GM12891 (cell line): ENCODE data around the gene MTPN.

Experiments used
- DNase-seq: peaks from one replicate; pipeline ENCODE4 v3.0.0; 2011; ENCODE audit warnings: low spot score; ENCODE audit not compliant: insufficient read length
- FAIRE-seq: peaks from 2 replicates; lab custom pipeline; 2011; peaks lifted over from hg19 to GRCh38; lab: Jason Lieb, UNC
- PAX5 ChIP-seq: IDR thresholded peaks from 2 replicates; pipeline ENCODE4 v1.6.1; 2011; ENCODE audit warnings: low read length, moderate library complexity, mild to moderate bottlenecking; ENCODE audit not compliant: insufficient read depth, severe bottlenecking
- POLR2A ChIP-seq: IDR thresholded peaks from 2 replicates; pipeline ENCODE4 v1.6.1; 2011; ENCODE audit warnings: low read depth, low read length, control low read depth
- POLR2AphosphoS5 ChIP-seq: IDR thresholded peaks from 2 replicates; pipeline ENCODE4 v1.6.1; 2011; ENCODE audit warnings: low read depth, low read length, control low read depth
- POU2F2 ChIP-seq: IDR thresholded peaks from 2 replicates; pipeline ENCODE4 v1.6.1; 2011; ENCODE audit warnings: low read depth, mild to moderate bottlenecking, control low read depth, low read length, moderate library complexity
- SPI1 ChIP-seq: IDR thresholded peaks from 2 replicates; pipeline ENCODE4 v1.6.1; 2011; ENCODE audit warnings: low read depth, low read length, control low read depth
- TAF1 ChIP-seq: IDR thresholded peaks from 2 replicates; pipeline ENCODE4 v1.6.1; 2011; ENCODE audit warnings: low read depth, low read length, control low read depth

The MTPN gene

GRCh38 chr7:135898226-135898625 is 78.9 kb downstream of the MTPN start:
- no peak for FAIRE-seq
- TF ChIP-seq SPI1 (no peak), PAX5 (no peak), POU2F2 (no peak), POLR2AphosphoS5 (no peak), TAF1 (no peak), POLR2A (no peak)

DNA sequence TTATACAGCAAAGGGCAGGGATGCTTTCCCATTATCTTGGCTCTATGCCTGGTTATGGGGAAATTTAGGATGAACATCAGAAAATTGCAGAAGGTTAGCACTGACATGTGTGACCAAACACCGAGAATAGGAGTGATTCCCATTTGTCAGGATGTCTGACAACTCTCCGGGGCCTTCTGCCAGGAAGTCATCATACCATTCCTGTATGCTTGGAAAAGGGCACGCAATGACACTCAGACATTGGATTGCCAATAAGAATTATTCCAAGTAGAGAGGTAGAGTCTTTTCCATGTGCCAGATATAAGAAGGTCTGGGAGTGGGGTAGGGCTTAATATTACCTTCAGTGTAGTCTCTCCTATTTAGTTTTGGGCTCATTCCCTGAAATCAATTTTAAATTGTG is 82.3 kb downstream of the MTPN start:
- TF ChIP-seq POLR2A = no peak
- TF ChIP-seq POLR2AphosphoS5 = no peak
- no peak for TF ChIP-seq SPI1
- TF ChIP-seq PAX5 = no peak
- no peak for TF ChIP-seq TAF1
- no peak for TF ChIP-seq POU2F2
- FAIRE-seq = no peak
- no peak for DNase-seq

More at GRCh38 chr7:135898226-135898625, 78.9 kb downstream of the MTPN start:
- DNase-seq = no peak

DNA sequence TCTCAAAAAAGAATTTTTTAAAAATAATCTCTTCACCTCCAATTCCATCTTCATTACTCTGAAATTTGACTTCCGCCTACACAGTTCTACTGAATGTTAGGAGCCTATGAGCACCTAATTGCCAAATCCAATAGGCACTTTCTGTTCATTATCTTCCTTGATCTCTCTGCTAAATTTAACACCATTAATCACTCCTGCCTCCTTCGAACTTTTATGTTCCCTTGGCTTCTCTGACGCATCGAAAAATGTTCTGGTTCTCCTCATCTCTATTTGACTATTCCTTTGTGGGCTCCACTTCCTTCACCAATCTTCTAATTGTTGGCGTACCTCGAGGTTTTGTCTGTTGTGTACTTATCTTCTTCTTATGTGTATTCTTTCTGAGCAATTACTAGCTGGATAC is 87.3 kb downstream of the MTPN start:
- DNase-seq (no peak), FAIRE-seq (no peak)
- TF ChIP-seq POLR2AphosphoS5 (no peak), POU2F2 (no peak), SPI1 (no peak), POLR2A (no peak), PAX5 (no peak), TAF1 (no peak)

- FAIRE-seq = no peak
- no peak for TF ChIP-seq POLR2AphosphoS5
- TF ChIP-seq POLR2A = no peak
- no peak for TF ChIP-seq PAX5
- TF ChIP-seq POU2F2 = no peak
- TF ChIP-seq TAF1 = no peak
- TF ChIP-seq SPI1 = no peak
These were observed 88.4 kb downstream of the MTPN start for GRCh38 chr7:135888740-135889139.

DNA sequence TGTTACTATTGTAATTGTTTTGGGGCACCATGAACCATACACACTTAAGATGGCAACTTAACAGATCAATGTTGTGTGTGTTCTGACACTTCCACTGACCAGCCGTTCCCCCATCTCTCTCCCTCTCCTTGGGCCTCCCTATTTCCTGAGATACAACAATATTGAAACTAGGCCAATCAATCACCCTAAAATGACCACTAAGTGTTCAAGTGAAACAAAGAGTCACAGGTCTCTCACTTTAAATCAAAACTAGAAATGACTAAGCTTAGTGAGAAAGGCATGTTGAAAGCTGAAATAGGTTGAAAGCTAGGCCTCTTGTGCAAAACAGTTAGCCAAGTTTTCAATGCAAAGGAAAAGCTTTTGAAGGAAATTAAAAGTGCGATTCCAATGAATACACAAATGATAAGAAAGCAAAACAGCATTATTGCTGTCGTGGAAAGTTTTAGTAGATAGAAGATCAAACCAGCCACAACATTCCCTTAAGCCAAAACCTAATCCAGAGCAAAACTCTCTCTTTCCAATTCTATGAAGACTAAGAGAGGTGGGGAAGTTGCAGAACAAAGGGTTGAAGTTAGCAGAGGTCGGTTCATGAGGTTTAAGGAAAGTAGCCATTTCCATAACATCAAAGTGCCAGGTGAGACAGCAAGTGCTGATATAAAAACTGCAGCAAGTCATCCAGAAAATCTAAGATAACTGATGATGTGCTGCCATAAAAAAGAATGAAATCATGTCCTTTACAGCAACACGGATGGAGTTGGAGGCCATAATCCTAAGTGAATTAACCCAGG is 90.6 kb downstream of the MTPN start:
- FAIRE-seq (no peak), DNase-seq (no peak)
- TF ChIP-seq POU2F2 (no peak), POLR2A (no peak), TAF1 (no peak), PAX5 (no peak)

More at GRCh38 chr7:135888740-135889139, 88.4 kb downstream of the MTPN start:
- DNase-seq = no peak

DNA sequence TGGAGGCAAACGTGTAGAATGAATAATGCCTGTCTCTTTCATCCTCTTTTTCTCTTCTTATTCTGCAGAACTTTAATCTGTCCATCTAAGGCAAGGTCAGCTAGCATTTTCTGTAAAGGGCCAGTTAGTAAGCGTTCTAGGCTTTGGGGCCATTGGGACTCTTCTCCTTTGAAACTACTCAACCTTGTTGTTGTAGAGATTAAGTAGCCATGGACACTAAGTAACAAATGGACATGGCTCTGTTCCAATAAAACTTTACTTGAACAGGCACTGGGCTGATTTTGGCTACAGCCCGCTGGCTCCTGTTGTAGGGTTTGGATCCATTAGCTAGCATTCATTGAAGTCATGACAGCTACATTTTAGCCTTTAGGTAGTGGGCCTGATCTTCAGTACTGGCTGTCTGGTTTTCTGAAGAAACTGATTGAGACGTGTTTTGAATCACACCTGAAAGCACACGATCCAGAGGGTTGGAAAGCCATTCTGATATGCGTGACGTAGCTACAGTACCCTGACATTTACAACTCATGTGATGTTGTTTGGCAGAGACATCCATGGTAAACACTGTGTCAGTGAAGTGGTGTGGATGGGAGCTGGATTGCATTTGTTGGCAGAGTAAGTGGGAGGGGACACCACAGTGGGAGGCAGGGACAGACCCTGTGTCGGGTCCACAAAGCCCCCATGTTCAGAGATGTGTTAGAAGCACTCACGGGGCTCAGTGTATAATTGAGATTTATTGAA is 92.5 kb downstream of the MTPN start:
- no peak for TF ChIP-seq POLR2AphosphoS5
- no peak for TF ChIP-seq PAX5
- no peak for TF ChIP-seq POLR2A
- no peak for TF ChIP-seq POU2F2
- no peak for TF ChIP-seq TAF1
- no peak for TF ChIP-seq SPI1
- FAIRE-seq = no peak
- no peak for DNase-seq

GRCh38 chr7:135879233-135879632 is 97.9 kb downstream of the MTPN start:
- FAIRE-seq (no peak), DNase-seq (no peak)
- TF ChIP-seq POU2F2 (no peak), TAF1 (no peak), POLR2A (no peak), PAX5 (no peak), SPI1 (no peak), POLR2AphosphoS5 (no peak)

GRCh38 chr7:135878284-135878683 is 98.9 kb downstream of the MTPN start:
- FAIRE-seq = no peak
- DNase-seq = no peak
- TF ChIP-seq PAX5 (no peak), POLR2A (no peak), POU2F2 (no peak), TAF1 (no peak), POLR2AphosphoS5 (no peak), SPI1 (no peak)

DNA sequence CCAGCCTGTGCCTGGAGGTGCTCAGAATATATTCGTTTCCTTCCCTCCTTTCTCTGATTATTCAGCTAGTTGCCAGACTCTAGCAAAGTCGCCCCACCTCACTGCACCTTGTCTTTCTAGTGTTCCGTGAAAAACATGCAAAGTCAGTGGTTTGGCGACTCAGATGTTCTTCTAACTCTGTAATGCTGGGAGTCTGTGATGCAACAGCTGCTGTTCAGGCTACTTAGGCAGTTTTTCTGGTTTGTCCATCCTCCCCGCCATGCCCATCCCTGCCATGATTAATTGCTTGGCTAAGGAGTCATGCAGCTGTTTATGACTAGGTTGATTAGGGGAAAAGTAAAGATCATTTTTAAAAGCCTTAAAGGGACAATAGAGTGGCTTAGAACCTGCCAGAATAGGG is 99.4 kb downstream of the MTPN start:
- DNase-seq = no peak
- FAIRE-seq = no peak
- TF ChIP-seq POU2F2 = no peak
- no peak for TF ChIP-seq PAX5
- TF ChIP-seq POLR2A = no peak
- no peak for TF ChIP-seq POLR2AphosphoS5
- TF ChIP-seq SPI1 = no peak
- TF ChIP-seq TAF1 = no peak
